Body of pancreas (tissue), 4 donors: ENCODE results near the gene SSBP1.

ENCODE experiments used
- CTCF ChIP-seq, 7 experiments: fragments of 450-650 bp in 4 of 7; fragments of 200-600 bp in 3 of 7; sonication (generic) in 3 of 7; IDR thresholded peaks; one replicate each; pipeline ENCODE4 v1.5.1; 2016 to 2019; ENCODE audit warnings: antibody characterized with exemption in 7 of 7
- POLR2A ChIP-seq, 3 donors: fragments of 450-650 bp; IDR thresholded peaks; one replicate each; pipeline ENCODE4 v1.6.1; 2016; ENCODE audit warnings: antibody characterized with exemption in 3 of 3, mild to moderate bottlenecking in 2 of 3

GRCh38 chr7:141706239-141707064, 31.7 kb upstream of the SSBP1 start:
- TF ChIP-seq CTCF (IDR thresholded peaks at IDR 0.05): no peak
- TF ChIP-seq POLR2A (IDR thresholded peaks at IDR 0.05): no peak
